HepG2 (cell line): ENCODE data around the gene STC2. TPM values are rescaled to one million over a fixed set of nuclear protein-coding genes. Genes with fewer than 3 reads are reported as not detected.

Experiments
- BRCA1 ChIP-seq: sonication (generic); formaldehyde crosslinking; IDR thresholded peaks from 2 replicates; pipeline ENCODE4 v1.4.0; 2020; ENCODE audit warnings: missing genetic modification reagents
- CBX5 ChIP-seq: sonication (generic); formaldehyde crosslinking; IDR thresholded peaks from 2 replicates; pipeline ENCODE4 v1.4.0; 2020; ENCODE audit warnings: missing genetic modification reagents, borderline replicate concordance
- CEBPB ChIP-seq: IDR thresholded peaks from 2 replicates; pipeline ENCODE4 v1.6.1; 2011; ENCODE audit warnings: low read depth, low read length, improper control_type of control experiment, borderline replicate concordance
- NCOA2 ChIP-seq: sonication (generic); formaldehyde crosslinking; IDR thresholded peaks from 2 replicates; pipeline ENCODE4 v1.8.0; 2022; ENCODE audit warnings: inconsistent platforms
- PRPF4 ChIP-seq: fragments of 200-400 bp; formaldehyde crosslinking; IDR thresholded peaks from 2 replicates; pipeline ENCODE4 v1.6.1; 2016; ENCODE audit warnings: low read length, low read depth; ENCODE audit not compliant: poor library complexity, severe bottlenecking
- SIN3A ChIP-seq: IDR thresholded peaks from 2 replicates; pipeline ENCODE4 v1.6.1; 2011; ENCODE audit warnings: low read depth, mild to moderate bottlenecking, control low read depth, low read length, borderline replicate concordance
- TGIF2 ChIP-seq: IDR thresholded peaks from 2 replicates; pipeline ENCODE4 v1.6.1; 2016; ENCODE audit warnings: control low read depth, missing compliant biosample characterization
- TRIM24 ChIP-seq: sonication (generic); formaldehyde crosslinking; IDR thresholded peaks from 2 replicates; pipeline ENCODE4 v1.8.0; 2022; ENCODE audit warnings: mild to moderate bottlenecking, missing genetic modification reagents
- ZFX ChIP-seq: sonication (generic); formaldehyde crosslinking; IDR thresholded peaks from 2 replicates; pipeline ENCODE4 v1.4.0; 2020; ENCODE audit warnings: mild to moderate bottlenecking, low read depth, missing genetic modification reagents, moderate library complexity
- ZNF260 ChIP-seq: sonication (generic); formaldehyde crosslinking; IDR thresholded peaks from 2 replicates; pipeline ENCODE4 v1.4.0; 2020; ENCODE audit warnings: missing genetic modification reagents, low read depth, mild to moderate bottlenecking, borderline replicate concordance
- ZNF430 ChIP-seq: sonication (generic); formaldehyde crosslinking; IDR thresholded peaks from 2 replicates; pipeline ENCODE4 v1.9.0; 2021; ENCODE audit warnings: mild to moderate bottlenecking, missing genetic modification reagents
- ZNF44 ChIP-seq: sonication (generic); formaldehyde crosslinking; IDR thresholded peaks from 2 replicates; pipeline ENCODE4 v1.5.1; 2020; ENCODE audit warnings: mild to moderate bottlenecking, missing genetic modification reagents
- ZNF720 ChIP-seq: sonication (generic); formaldehyde crosslinking; IDR thresholded peaks from 2 replicates; pipeline ENCODE4 v1.4.0; 2020; ENCODE audit warnings: missing genetic modification reagents
- ZNF782 ChIP-seq: sonication (generic); formaldehyde crosslinking; IDR thresholded peaks from 2 replicates; pipeline ENCODE4 v1.4.0; 2020; ENCODE audit warnings: missing genetic modification reagents, mild to moderate bottlenecking, borderline replicate concordance
- polyA plus RNA-seq, 8 experiments: library from polyadenylated mRNA; depleted of rRNA in 3 of 8; stranded (reverse) in 7 of 8; unstranded in 1 of 8; fragments of >200 nt; fragmentation: Illumina TruSeq in 4 of 8; extraction: Trizol in 4 of 8; gene quantifications; 2 replicates each; pipeline versions ENCODE4 v1.2.1 to v1.2.3, GENCODE V29; 2011 to 2016; ENCODE audit warnings: low read depth in 4 of 8, missing spikeins in 1 of 8, mixed read lengths in 1 of 8; ENCODE audit not compliant: insufficient read depth in 1 of 8
- total RNA-seq, 5 experiments: library from RNA; depleted of rRNA; stranded (reverse); fragments of >200 nt; fragmentation: Illumina TruSeq; extraction: Trizol; gene quantifications; 2 replicates each; pipeline ENCODE4 v1.2.3, GENCODE V29; 2016; ENCODE audit warnings: low read depth in 1 of 5
- TF ChIP-seq, protein P1 (sequence below): sonication (generic); formaldehyde crosslinking; IDR thresholded peaks from 2 replicates; pipeline ENCODE4 v1.4.0; 2020; ENCODE audit warnings: missing genetic modification reagents
- TF ChIP-seq, protein P2 (sequence below): sonication (generic); formaldehyde crosslinking; IDR thresholded peaks from 2 replicates; pipeline ENCODE4 v1.9.0; 2022; ENCODE audit warnings: missing genetic modification reagents, mild to moderate bottlenecking, borderline replicate concordance
- TF ChIP-seq, protein P3 (sequence below): sonication (generic); formaldehyde crosslinking; IDR thresholded peaks from 2 replicates; pipeline ENCODE4 v1.4.0; 2020; ENCODE audit warnings: mild to moderate bottlenecking, missing genetic modification reagents

The STC2 gene
- total and polyA plus RNA-seq, 2 of the 13 experiments (the other 11 are each of a cell fraction or from before 2014, with no cell fraction given): 27.1 to 69.2 TPM

DNA sequence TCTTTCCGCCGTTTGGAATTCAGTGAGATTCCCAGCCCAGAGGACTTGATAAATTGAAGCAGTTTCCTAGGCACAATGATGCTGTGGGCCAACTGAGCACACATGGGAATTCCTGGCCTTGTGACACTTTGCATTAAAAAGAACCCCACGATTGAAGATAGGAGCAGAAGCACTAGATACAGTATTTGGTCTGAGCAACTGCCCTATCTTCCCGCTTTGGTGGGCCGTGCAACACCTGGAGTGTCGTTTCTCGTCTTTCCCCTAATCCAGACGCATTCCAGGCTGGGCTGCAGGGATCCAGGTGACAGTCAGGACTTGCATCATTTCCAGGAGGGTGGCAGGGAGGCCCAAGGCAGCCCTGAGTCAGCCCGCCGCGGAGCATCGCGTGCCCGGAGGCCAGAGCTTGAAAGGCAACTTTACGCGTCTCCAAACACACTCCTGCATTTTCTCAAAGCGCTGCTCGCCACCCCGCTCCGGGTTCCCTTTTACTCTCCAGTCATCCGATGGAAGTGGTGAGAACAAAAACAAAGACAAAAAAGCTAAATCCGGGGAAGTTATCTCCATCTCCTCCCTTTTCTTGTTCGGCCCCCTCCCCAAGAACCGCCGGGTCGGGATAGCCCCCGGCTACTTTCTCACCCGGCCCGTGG, 753 bp upstream of the STC2 start (continued):
- TF ChIP-seq, protein P1, sequence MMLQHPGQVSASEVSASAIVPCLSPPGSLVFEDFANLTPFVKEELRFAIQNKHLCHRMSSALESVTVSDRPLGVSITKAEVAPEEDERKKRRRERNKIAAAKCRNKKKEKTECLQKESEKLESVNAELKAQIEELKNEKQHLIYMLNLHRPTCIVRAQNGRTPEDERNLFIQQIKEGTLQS (CRISPR knock-in tag): peak; percentile 59; the same call in 1 of the 2 replicates
- no peak for TF ChIP-seq ZNF720
- TF ChIP-seq ZNF44 (CRISPR knock-in tag): no peak
- peak; percentile 6 for TF ChIP-seq PRPF4
- no peak for TF ChIP-seq TRIM24
- TF ChIP-seq ZNF782 (CRISPR knock-in tag): no peak; the same call in 1 of the 2 replicates
- TF ChIP-seq, protein P2, sequence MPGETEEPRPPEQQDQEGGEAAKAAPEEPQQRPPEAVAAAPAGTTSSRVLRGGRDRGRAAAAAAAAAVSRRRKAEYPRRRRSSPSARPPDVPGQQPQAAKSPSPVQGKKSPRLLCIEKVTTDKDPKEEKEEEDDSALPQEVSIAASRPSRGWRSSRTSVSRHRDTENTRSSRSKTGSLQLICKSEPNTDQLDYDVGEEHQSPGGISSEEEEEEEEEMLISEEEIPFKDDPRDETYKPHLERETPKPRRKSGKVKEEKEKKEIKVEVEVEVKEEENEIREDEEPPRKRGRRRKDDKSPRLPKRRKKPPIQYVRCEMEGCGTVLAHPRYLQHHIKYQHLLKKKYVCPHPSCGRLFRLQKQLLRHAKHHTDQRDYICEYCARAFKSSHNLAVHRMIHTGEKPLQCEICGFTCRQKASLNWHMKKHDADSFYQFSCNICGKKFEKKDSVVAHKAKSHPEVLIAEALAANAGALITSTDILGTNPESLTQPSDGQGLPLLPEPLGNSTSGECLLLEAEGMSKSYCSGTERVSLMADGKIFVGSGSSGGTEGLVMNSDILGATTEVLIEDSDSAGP (CRISPR knock-in tag): 0 out of 2 replicates have a peak, but pooled peaks have one; percentile 44
- TF ChIP-seq ZFX (CRISPR knock-in tag): peak; percentile 31; the same call in 1 of the 2 replicates
- TF ChIP-seq, protein P3, sequence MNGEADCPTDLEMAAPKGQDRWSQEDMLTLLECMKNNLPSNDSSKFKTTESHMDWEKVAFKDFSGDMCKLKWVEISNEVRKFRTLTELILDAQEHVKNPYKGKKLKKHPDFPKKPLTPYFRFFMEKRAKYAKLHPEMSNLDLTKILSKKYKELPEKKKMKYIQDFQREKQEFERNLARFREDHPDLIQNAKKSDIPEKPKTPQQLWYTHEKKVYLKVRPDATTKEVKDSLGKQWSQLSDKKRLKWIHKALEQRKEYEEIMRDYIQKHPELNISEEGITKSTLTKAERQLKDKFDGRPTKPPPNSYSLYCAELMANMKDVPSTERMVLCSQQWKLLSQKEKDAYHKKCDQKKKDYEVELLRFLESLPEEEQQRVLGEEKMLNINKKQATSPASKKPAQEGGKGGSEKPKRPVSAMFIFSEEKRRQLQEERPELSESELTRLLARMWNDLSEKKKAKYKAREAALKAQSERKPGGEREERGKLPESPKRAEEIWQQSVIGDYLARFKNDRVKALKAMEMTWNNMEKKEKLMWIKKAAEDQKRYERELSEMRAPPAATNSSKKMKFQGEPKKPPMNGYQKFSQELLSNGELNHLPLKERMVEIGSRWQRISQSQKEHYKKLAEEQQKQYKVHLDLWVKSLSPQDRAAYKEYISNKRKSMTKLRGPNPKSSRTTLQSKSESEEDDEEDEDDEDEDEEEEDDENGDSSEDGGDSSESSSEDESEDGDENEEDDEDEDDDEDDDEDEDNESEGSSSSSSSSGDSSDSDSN (CRISPR knock-in tag): peak; percentile 12
- peak; percentile 57; the same call in 1 of the 2 replicates for TF ChIP-seq TGIF2 (CRISPR knock-in tag)
- TF ChIP-seq BRCA1 (CRISPR knock-in tag): no peak
- 0 out of 2 replicates have a peak, but pooled peaks have one; percentile 20 for TF ChIP-seq ZNF430
- no peak for TF ChIP-seq ZNF260
- TF ChIP-seq CEBPB: peak; percentile 72; the same call in 1 of the 2 replicates
- 0 out of 2 replicates have a peak, but pooled peaks have one; percentile 41 for TF ChIP-seq SIN3A
- no peak for TF ChIP-seq NCOA2 (CRISPR knock-in tag)
- peak; percentile 14; the same call in 1 of the 2 replicates for TF ChIP-seq CBX5 (CRISPR knock-in tag)
